ENCODE data around the gene ELMO1. TPM values are rescaled to one million over a fixed set of nuclear protein-coding genes. Genes with fewer than 3 reads are reported as not detected.

The ELMO1 gene
- total RNA-seq, 1 experiment from 2014 or later, result 1.1 TPM

DNA sequence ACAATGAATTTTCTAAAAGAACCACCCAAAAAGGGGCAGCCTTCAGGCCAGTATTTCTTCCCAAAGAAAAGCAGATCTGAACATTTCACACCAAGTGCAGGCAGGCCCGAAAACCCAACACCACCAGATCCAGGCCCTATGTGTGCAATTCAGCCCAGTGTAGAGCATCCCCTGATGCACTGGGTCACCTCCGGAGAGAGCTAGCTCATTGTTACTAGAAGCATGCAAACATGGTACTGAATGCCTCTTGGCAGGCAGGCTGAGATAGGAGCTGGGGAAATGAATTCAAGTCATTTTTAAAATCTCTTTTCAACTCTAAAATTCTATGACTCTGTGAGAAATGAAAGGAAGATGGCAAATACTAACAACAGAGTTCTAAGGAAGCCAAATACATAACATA, 174.8 kb downstream of the ELMO1 start:
- DNase-seq (ENCODE audit: low read depth, low spot score), result no peak
- no peak for ATAC-seq
- no peaks in the 10 kb centered on the region for H3K9me3 ChIP-seq (ENCODE audit: control insufficient read depth in 1 of 2, insufficient read depth in 1 of 2, low read depth in 1 of 2, low read length in 2 of 2)
- RAD21 ChIA-PET (ENCODE audit: low non-redundant PET in 1 of 2, low total read pairs in 2 of 2, uncharacterized antibody in 2 of 2, unreplicated experiment in 2 of 2), result no interaction called here
- no peaks in the 10 kb centered on the region for H3K9me2 ChIP-seq (ENCODE audit: insufficient read depth)
- no peaks in the 10 kb centered on the region for H3K36me3 ChIP-seq (ENCODE audit: control insufficient read depth in 1 of 2, insufficient read depth in 2 of 2, low read length in 2 of 2)
- POLR2A ChIA-PET, result no interaction called here
- no peak overlapping the region for H3K27ac ChIP-seq (ENCODE audit: low read depth, low read length)
- no TSS peak for BruUV-seq (replicated peaks)
- no peak overlapping the region for H2AFZ ChIP-seq (ENCODE audit: low read depth, low read length, poor library complexity, severe bottlenecking)
- H3K9ac ChIP-seq (ENCODE audit: low read length), result no peak overlapping the region
- no peak overlapping the region for H3K4me2 ChIP-seq (ENCODE audit: low read length)
- CTCF ChIA-PET, result no interaction called here
- H3K4me3 ChIP-seq (replicated peaks in 1 of 2; ENCODE audit: low read depth in 1 of 2, low read length in 2 of 2), result no peak overlapping the region
- no peaks in the 10 kb centered on the region for H3K4me1 ChIP-seq (ENCODE audit: control insufficient read depth in 1 of 2, insufficient read depth in 2 of 2, low read length in 2 of 2)
- intact Hi-C loops (cut with micrococcal nuclease), result no loop called here
- no peaks in the 10 kb centered on the region for H3K79me2 ChIP-seq (ENCODE audit: insufficient read depth, low read length)
- 0 out of 2 replicates have a peak, but pooled peaks cover 4% of the 10 kb centered on the region for H3K27me3 ChIP-seq (ENCODE audit: insufficient read depth, low read length)
- TF ChIP-seq EZH2phosphoT487 (IDR thresholded peaks at IDR 0.05; ENCODE audit: borderline replicate concordance), result no peak
- TF ChIP-seq, protein P1, sequence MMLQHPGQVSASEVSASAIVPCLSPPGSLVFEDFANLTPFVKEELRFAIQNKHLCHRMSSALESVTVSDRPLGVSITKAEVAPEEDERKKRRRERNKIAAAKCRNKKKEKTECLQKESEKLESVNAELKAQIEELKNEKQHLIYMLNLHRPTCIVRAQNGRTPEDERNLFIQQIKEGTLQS (IDR thresholded peaks at IDR 0.05), result no peak
- no peak for TF ChIP-seq ZNF274 (IDR thresholded peaks at IDR 0.05; ENCODE audit: low read depth, low read length)
- TF ChIP-seq, protein P2, sequence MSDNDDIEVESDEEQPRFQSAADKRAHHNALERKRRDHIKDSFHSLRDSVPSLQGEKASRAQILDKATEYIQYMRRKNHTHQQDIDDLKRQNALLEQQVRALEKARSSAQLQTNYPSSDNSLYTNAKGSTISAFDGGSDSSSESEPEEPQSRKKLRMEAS (IDR thresholded peaks at IDR 0.05), result no peak
- no peak for TF ChIP-seq ZFX (IDR thresholded peaks at IDR 0.05)
- TF ChIP-seq CBX3 (IDR thresholded peaks at IDR 0.05; ENCODE audit: low read depth), result no peak
- no peak for TF ChIP-seq ELF1 (IDR thresholded peaks at IDR 0.05; ENCODE audit: borderline replicate concordance, low read depth)
- H4K20me1 ChIP-seq (ENCODE audit: insufficient read depth), result no peaks in the 10 kb centered on the region

DNA sequence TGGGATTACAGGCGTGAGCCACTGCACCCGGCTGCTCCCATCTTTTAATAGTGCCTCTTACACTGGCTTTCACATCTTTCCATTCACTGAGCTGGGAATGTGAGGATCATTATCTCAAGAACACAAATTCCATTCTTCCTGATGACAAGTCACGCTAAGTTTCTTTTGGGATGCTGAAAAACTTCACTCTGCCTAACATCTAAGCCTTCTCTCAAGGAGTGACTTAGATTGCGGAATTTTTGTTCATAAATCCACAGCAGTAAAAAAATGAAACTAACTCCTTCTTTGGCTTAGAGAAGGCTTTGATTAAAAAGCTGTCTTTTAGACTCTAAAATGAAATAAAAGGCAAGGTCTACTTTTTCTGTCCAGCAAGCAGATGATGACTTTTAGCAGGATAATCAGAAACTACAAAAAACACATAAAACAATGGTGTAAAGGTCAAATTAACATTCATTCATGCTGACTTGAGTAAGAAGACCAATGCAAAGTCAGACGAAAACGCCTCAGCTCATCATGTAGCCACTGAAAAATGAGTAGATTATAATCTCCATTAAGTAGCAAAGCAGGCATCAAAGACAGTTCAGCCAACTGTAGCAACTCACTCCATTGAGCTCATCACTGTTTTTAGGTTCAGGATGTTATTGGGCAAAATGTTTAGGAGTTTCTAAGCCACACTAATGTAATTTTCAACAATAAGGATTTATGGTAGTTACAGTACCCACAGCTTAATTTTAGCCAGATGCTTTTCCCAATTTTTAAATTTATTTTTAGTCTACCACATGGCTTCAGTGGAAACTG, 178.8 kb downstream of the ELMO1 start:
- Histone ChIP-seq H3K9me2 (ENCODE audit: insufficient read depth) (no peaks in the 10 kb centered on the region), H4K20me1 (ENCODE audit: insufficient read depth) (no peaks in the 10 kb centered on the region), H2AFZ (ENCODE audit: low read depth, low read length, poor library complexity, severe bottlenecking) (no peak overlapping the region), H3K79me2 (ENCODE audit: insufficient read depth, low read length) (no peaks in the 10 kb centered on the region), H3K9ac (ENCODE audit: low read length) (no peak overlapping the region), H3K36me3 (ENCODE audit: control insufficient read depth in 1 of 2, insufficient read depth in 2 of 2, low read length in 2 of 2) (no peaks in the 10 kb centered on the region), H3K27me3 (ENCODE audit: insufficient read depth, low read length) (peaks cover 9% of the 10 kb centered on the region; the same call in 1 of the 2 replicates), H3K4me1 (ENCODE audit: control insufficient read depth in 1 of 2, insufficient read depth in 2 of 2, low read length in 2 of 2) (no peaks in the 10 kb centered on the region), H3K9me3 (ENCODE audit: control insufficient read depth in 1 of 2, insufficient read depth in 1 of 2, low read depth in 1 of 2, low read length in 2 of 2) (no peaks in the 10 kb centered on the region), H3K4me3 (replicated peaks in 1 of 2; ENCODE audit: low read depth in 1 of 2, low read length in 2 of 2) (no peak overlapping the region), H3K4me2 (ENCODE audit: low read length) (no peak overlapping the region), H3K27ac (ENCODE audit: low read depth, low read length) (no peak overlapping the region)
- no TSS peak for BruUV-seq (replicated peaks)
- ChIA-PET RAD21 (ENCODE audit: low non-redundant PET in 1 of 2, low total read pairs in 2 of 2, uncharacterized antibody in 2 of 2, unreplicated experiment in 2 of 2) (no interaction called here), CTCF (no interaction called here), POLR2A (no interaction called here)
- intact Hi-C loops (cut with micrococcal nuclease), result no loop called here
- no peak for TF ChIP-seq ELF1 (IDR thresholded peaks at IDR 0.05; ENCODE audit: borderline replicate concordance, low read depth)
- TF ChIP-seq POLR2AphosphoS5 (IDR thresholded peaks at IDR 0.05; ENCODE audit: low read depth, low read length), result no peak
- TF ChIP-seq SIN3A (IDR thresholded peaks at IDR 0.05; ENCODE audit: low read depth), result no peak
- no peak for TF ChIP-seq CBX3 (IDR thresholded peaks at IDR 0.05; ENCODE audit: low read depth)
- no peak for TF ChIP-seq SP1 (IDR thresholded peaks at IDR 0.05; ENCODE audit: low read depth)
- TF ChIP-seq EGR1 (IDR thresholded peaks at IDR 0.05; ENCODE audit: low read depth), result no peak
- TF ChIP-seq ZFX (IDR thresholded peaks at IDR 0.05), result no peak
- TF ChIP-seq EZH2 (IDR thresholded peaks at IDR 0.05), result no peak
- ATAC-seq (no peak), DNase-seq (ENCODE audit: low read depth, low spot score) (no peak)
